HG03175 (cell line): ENCODE results near the gene CD101.
"Not testable (repeated sequence)": the region's sequence is repeated elsewhere in the genome, so short reads cannot be mapped to it uniquely, and the experiment has no call there.

Source experiments
- ATAC-seq: cut with Tn5 transposase; IDR thresholded peaks from one replicate; pipeline ENCODE4 v1.9.1; 2021; ENCODE audit warnings: mild to moderate bottlenecking, moderate library complexity; ENCODE audit not compliant: unreplicated experiment

The CD101 gene

GRCh38 chr1:117001254-117001927 is at the start of gene CD101:
Gene CD101, plus strand, starts transcription at chr1:117001760. Its CDS starts 58 bp downstream, at chr1:117001818.
- peak; percentile 96 for ATAC-seq

GRCh38 chr1:116952738-116953275 is 48.8 kb upstream of the CD101 start:
- ATAC-seq: no peak

GRCh38 chr1:116954440-116954839 is 47.1 kb upstream of the CD101 start:
- ATAC-seq: no peak

- ATAC-seq: no peak
Observed at GRCh38 chr1:116956378-116956777, 45.2 kb upstream of the CD101 start.

GRCh38 chr1:116957646-116958045 is 43.9 kb upstream of the CD101 start:
- no peak for ATAC-seq

- no peak for ATAC-seq
Observed at GRCh38 chr1:116958110-116958509, 43.5 kb upstream of the CD101 start.

GRCh38 chr1:116958977-116959376 is 42.6 kb upstream of the CD101 start:
- no peak for ATAC-seq

GRCh38 chr1:116961606-116962005 is 40.0 kb upstream of the CD101 start:
- no peak for ATAC-seq

GRCh38 chr1:116962987-116963639 is 38.4 kb upstream of the CD101 start:
- ATAC-seq: no peak

- no peak for ATAC-seq
Observed at GRCh38 chr1:116966791-116967190, 34.8 kb upstream of the CD101 start.

- ATAC-seq: no peak
Observed at GRCh38 chr1:116968724-116969123, 32.8 kb upstream of the CD101 start.

GRCh38 chr1:116971258-116971860 is 30.2 kb upstream of the CD101 start:
- ATAC-seq: no peak

GRCh38 chr1:116971965-116972673 is 29.4 kb upstream of the CD101 start:
- no peak for ATAC-seq

GRCh38 chr1:116972674-116973030 is 28.9 kb upstream of the CD101 start:
- ATAC-seq: no peak

GRCh38 chr1:116980309-116980708 is 21.3 kb upstream of the CD101 start:
- not testable (repeated sequence) for ATAC-seq

- no peak for ATAC-seq
Observed at GRCh38 chr1:116981521-116982037, 20.0 kb upstream of the CD101 start.

GRCh38 chr1:116982319-116983004 is 19.1 kb upstream of the CD101 start:
- no peak for ATAC-seq

- ATAC-seq: no peak
Observed at GRCh38 chr1:116983112-116983511, 18.4 kb upstream of the CD101 start.

GRCh38 chr1:116983678-116984077 is 17.9 kb upstream of the CD101 start:
- no peak for ATAC-seq

- ATAC-seq: no peak
Observed at GRCh38 chr1:116984406-116985160, 17.0 kb upstream of the CD101 start.
